CD4-positive, CD25-positive, alpha-beta regulatory T cell (primary cell): ENCODE results near the gene TCAIM. TPM values are rescaled to one million over a fixed set of nuclear protein-coding genes. Genes with fewer than 3 reads are reported as not detected.

Experiments
- ATAC-seq, 2 donors: fragments of 150-1000 bp; cut with Tn5 transposase; one replicate each; pipeline ENCODE4 v1.10.0; 2021; ENCODE audit warnings: low read depth in 2 of 2, moderate number of reproducible peaks in 2 of 2, moderate library complexity in 1 of 2
- DNase-seq, 3 donors: peaks; one replicate each; pipeline versions ENCODE4 v3.0.0 to v3.0.0-alpha.2; 2012 to 2022; ENCODE audit warnings: mixed read lengths in 1 of 3
- H3K27ac ChIP-seq: one replicate; pipeline ENCODE4 v1.7.0; 2013; ENCODE audit warnings: mild to moderate bottlenecking, low read length; ENCODE audit not compliant: insufficient read depth, poor library complexity, severe bottlenecking
- H3K27me3 ChIP-seq: one replicate; pipeline ENCODE4 v1.7.0; 2013; ENCODE audit warnings: low read length; ENCODE audit not compliant: control insufficient read depth, insufficient read depth
- H3K36me3 ChIP-seq: one replicate; pipeline ENCODE4 v1.7.0; 2013; ENCODE audit warnings: mild to moderate bottlenecking, low read length, moderate library complexity; ENCODE audit not compliant: control insufficient read depth, insufficient read depth
- H3K4me1 ChIP-seq: 2 replicates; pipeline ENCODE4 v1.7.0; 2013; ENCODE audit warnings: mild to moderate bottlenecking, low read length; ENCODE audit not compliant: insufficient read depth, control insufficient read depth, poor library complexity, severe bottlenecking
- H3K4me3 ChIP-seq: one replicate; pipeline ENCODE4 v1.7.0; 2013; ENCODE audit warnings: low read depth, mild to moderate bottlenecking, low read length, moderate library complexity
- H3K9me3 ChIP-seq, 2 experiments: 1 replicate in 1 of 2; 2 replicates in 1 of 2; pipeline ENCODE4 v1.7.0; 2013; ENCODE audit warnings: low read length in 2 of 2, mild to moderate bottlenecking in 1 of 2, moderate library complexity in 1 of 2; ENCODE audit not compliant: control insufficient read depth in 2 of 2
- H3K27ac Mint-ChIP-seq, 3 donors: one replicate each; pipeline ENCODE4 v1.8.0; 2020 to 2022; ENCODE audit warnings: mild to moderate bottlenecking in 3 of 3, mixed read lengths in 3 of 3, moderate library complexity in 2 of 3
- H3K27me3 Mint-ChIP-seq: one replicate; pipeline ENCODE4 v1.8.0; 2022; ENCODE audit warnings: mild to moderate bottlenecking, mixed read lengths
- H3K36me3 Mint-ChIP-seq: one replicate; pipeline ENCODE4 v1.8.0; 2020; ENCODE audit warnings: mixed read lengths
- H3K4me1 Mint-ChIP-seq, 4 donors: one replicate each; pipeline ENCODE4 v1.8.0; 2020 to 2022; ENCODE audit warnings: mixed read lengths in 4 of 4, mild to moderate bottlenecking in 1 of 4
- H3K4me3 Mint-ChIP-seq, 4 donors: one replicate each; pipeline ENCODE4 v1.8.0; 2020 to 2022; ENCODE audit warnings: mild to moderate bottlenecking in 4 of 4, mixed read lengths in 4 of 4, moderate library complexity in 3 of 4
- H3K9me3 Mint-ChIP-seq, 7 donors: one replicate each; pipeline ENCODE4 v1.8.0; 2020 to 2022; ENCODE audit warnings: mixed read lengths in 7 of 7, mild to moderate bottlenecking in 3 of 7, moderate library complexity in 2 of 7
- polyA plus RNA-seq, 4 donors: library from polyadenylated mRNA; unstranded; fragments of 300-500 nt; fragmentation: Illumina TruSeq; gene quantifications; one replicate each; pipeline ENCODE4 v1.2.3, GENCODE V29; 2021
- total RNA-seq: library from RNA; stranded (reverse); gene quantifications from one replicate; pipeline ENCODE4 v1.2.3, GENCODE V29; 2022

Gene TCAIM
- total and polyA plus RNA-seq, 5 donors from 2014 or later, result 8.5 to 19.0 (median 17.6) TPM

DNA sequence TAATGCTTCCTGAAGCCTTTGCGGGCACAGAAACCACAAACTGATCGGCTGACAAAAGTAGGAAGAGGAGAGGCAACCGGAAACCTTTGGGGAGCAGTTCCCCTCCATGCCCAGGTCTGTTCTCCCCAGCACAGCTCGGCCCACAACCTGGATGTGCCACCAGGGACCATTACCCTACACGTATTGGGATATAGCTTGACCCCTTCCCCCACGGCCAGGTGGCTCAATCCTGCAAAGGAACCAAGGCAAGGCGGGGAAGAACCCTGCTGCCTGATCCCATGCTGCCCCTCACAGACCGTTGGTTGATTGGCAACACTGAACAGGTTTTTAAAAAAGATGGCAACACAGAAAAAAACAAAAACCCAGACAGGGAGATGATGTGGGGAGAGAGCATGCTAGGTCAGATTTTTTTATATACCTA lies 19.7 kb upstream of the TCAIM start:
- ATAC-seq (no peak), DNase-seq (no peak)

GRCh38 chr3:44321335-44321734 lies 17.2 kb upstream of the TCAIM start:
- H3K36me3 Mint-ChIP-seq, result no peaks in the 10 kb centered on the region
- Histone ChIP-seq H3K9me3 (no peaks in the 10 kb centered on the region), H3K27ac (no peak overlapping the region), H3K4me3 (no peak overlapping the region), H3K36me3 (no peaks in the 10 kb centered on the region), H3K27me3 (peaks cover 11% of the 10 kb centered on the region), H3K4me1 (no peaks in the 10 kb centered on the region)
- no peak for ATAC-seq
- DNase-seq, result no peak
- H3K27me3 Mint-ChIP-seq, result peaks cover 31% of the 10 kb centered on the region
- H3K9me3 Mint-ChIP-seq, result peaks cover 0 to 2% (median 0%) of the 10 kb centered on the region in 7 donors
- no peaks in the 10 kb centered on the region for H3K4me1 Mint-ChIP-seq
- H3K27ac Mint-ChIP-seq, result no peak overlapping the region
- H3K4me3 Mint-ChIP-seq, result no peak overlapping the region

More for the DNA sequence above, 19.7 kb upstream of the TCAIM start:
- no peaks in the 10 kb centered on the region for H3K36me3 ChIP-seq
- no peak overlapping the region for H3K27ac ChIP-seq
- H3K4me1 Mint-ChIP-seq, result no peaks in the 10 kb centered on the region
- H3K27ac Mint-ChIP-seq, result no peak overlapping the region
- peaks cover 0 to 2% (median 0%) of the 10 kb centered on the region in 7 donors for H3K9me3 Mint-ChIP-seq
- no peaks in the 10 kb centered on the region for H3K36me3 Mint-ChIP-seq
- H3K27me3 ChIP-seq, result peaks cover 3% of the 10 kb centered on the region
- H3K9me3 ChIP-seq, result no peaks in the 10 kb centered on the region
- H3K4me3 Mint-ChIP-seq, result no peak overlapping the region
- H3K27me3 Mint-ChIP-seq, result peaks cover 31% of the 10 kb centered on the region
- H3K4me1 ChIP-seq, result no peaks in the 10 kb centered on the region
- no peak overlapping the region for H3K4me3 ChIP-seq

DNA sequence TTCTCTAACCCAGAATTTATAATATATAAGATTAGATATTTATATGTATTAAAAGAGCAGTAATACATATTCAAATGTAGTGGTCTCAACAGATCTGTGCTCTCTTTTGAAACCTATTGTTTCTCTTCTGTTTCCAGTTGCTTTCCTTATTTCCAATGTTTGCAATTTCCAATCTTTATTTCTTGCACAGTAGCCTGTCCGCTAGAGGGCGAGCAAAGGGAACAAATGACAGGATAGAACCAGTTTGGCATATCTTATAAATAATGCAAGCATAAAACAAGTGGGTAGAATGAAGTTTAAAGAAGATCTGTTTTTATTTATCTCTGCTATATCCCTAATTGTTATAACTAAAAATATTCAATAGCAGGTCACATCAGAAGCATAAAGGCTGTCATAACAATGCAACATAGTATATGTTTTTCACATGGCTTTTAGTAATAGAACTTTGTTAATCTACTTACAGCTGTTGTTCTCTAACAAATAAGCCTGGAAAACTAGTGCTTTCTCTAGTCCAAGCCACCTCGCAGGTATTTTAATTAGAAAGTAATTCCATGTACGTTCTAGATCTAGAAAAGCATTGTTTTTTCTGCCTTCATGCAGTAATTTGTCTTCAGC lies 15.1 kb upstream of the TCAIM start:
- no peak overlapping the region for H3K4me3 ChIP-seq
- DNase-seq, result peak; percentile 28 to 58 (median 44)
- Mint-ChIP-seq H3K27ac (no peak overlapping the region), H3K36me3 (no peaks in the 10 kb centered on the region), H3K27me3 (peaks cover 43% of the 10 kb centered on the region), H3K9me3 (peaks cover 0 to 2% (median 0%) of the 10 kb centered on the region in 7 donors), H3K4me1 (no peaks in the 10 kb centered on the region), H3K4me3 (no peak overlapping the region)
- no peaks in the 10 kb centered on the region for H3K36me3 ChIP-seq
- peaks cover 16% of the 10 kb centered on the region for H3K27me3 ChIP-seq
- H3K4me1 ChIP-seq, result no peaks in the 10 kb centered on the region
- H3K27ac ChIP-seq, result no peak overlapping the region
- H3K9me3 ChIP-seq, result no peaks in the 10 kb centered on the region
- no peak for ATAC-seq

DNA sequence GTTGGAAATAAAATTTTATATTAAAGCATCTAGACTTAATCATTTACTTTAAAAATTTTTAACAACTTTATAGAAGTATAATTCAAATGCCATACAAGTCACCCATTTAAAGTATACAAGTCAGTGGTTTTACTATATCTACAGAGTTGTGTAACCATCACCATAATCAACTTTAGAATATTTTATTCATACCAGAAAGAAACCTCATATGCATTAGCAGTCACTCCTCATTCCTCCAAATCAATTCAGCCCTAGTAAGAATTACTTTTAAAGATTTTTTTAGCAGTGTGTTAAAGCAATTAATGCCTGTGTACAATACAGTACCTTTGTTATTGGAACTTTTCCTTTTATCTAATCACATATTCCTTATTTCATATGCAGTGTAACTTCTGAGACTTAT lies 14.0 kb upstream of the TCAIM start:
- no peak overlapping the region for H3K27ac ChIP-seq
- no peaks in the 10 kb centered on the region for H3K4me1 Mint-ChIP-seq
- H3K4me3 ChIP-seq, result no peak overlapping the region
- H3K36me3 ChIP-seq, result no peaks in the 10 kb centered on the region
- peaks cover 0 to 2% (median 0%) of the 10 kb centered on the region in 7 donors for H3K9me3 Mint-ChIP-seq
- no peak for DNase-seq
- H3K36me3 Mint-ChIP-seq, result no peaks in the 10 kb centered on the region
- peaks cover 21% of the 10 kb centered on the region for H3K27me3 ChIP-seq
- no peak overlapping the region for H3K4me3 Mint-ChIP-seq
- ATAC-seq, result no peak
- H3K27me3 Mint-ChIP-seq, result peaks cover 50% of the 10 kb centered on the region
- H3K9me3 ChIP-seq, result no peaks in the 10 kb centered on the region
- no peaks in the 10 kb centered on the region for H3K4me1 ChIP-seq
- H3K27ac Mint-ChIP-seq, result no peak overlapping the region

GRCh38 chr3:44326019-44326418 lies 12.5 kb upstream of the TCAIM start:
- Histone ChIP-seq H3K9me3 (no peaks in the 10 kb centered on the region), H3K4me3 (no peak overlapping the region), H3K27me3 (peaks cover 24% of the 10 kb centered on the region), H3K27ac (no peak overlapping the region), H3K36me3 (no peaks in the 10 kb centered on the region), H3K4me1 (no peaks in the 10 kb centered on the region)
- H3K9me3 Mint-ChIP-seq, result peaks cover 0 to 2% (median 0%) of the 10 kb centered on the region in 7 donors
- H3K27me3 Mint-ChIP-seq, result peaks cover 55% of the 10 kb centered on the region
- no peaks in the 10 kb centered on the region for H3K4me1 Mint-ChIP-seq
- no peak overlapping the region for H3K4me3 Mint-ChIP-seq
- ATAC-seq (no peak), DNase-seq (no peak)
- no peak overlapping the region for H3K27ac Mint-ChIP-seq
- no peaks in the 10 kb centered on the region for H3K36me3 Mint-ChIP-seq

DNA sequence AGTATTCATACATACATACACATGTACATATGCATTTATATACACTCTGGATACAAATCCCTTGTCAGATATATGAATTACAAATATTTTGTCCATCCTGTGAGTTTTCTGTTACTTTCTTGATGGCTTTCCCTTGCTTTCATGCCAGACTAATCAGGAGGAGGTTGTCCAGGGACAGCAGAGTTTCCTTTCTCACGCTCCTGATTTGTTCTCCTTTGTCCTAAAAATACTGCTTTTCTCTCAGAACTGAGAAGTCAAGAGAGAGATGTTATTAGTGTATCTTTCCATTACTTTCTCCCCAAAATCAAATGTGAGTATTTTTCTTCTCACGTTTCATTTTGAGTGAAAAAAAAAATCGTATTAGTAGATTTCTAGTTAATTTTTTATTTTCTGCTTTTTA lies 12.1 kb upstream of the TCAIM start:
- H3K27me3 ChIP-seq, result peaks cover 23% of the 10 kb centered on the region
- no peaks in the 10 kb centered on the region for H3K9me3 ChIP-seq
- H3K4me3 Mint-ChIP-seq, result no peak overlapping the region
- no peaks in the 10 kb centered on the region for H3K4me1 ChIP-seq
- H3K4me1 Mint-ChIP-seq, result no peaks in the 10 kb centered on the region
- peaks cover 0 to 2% (median 0%) of the 10 kb centered on the region in 7 donors for H3K9me3 Mint-ChIP-seq
- H3K4me3 ChIP-seq, result no peak overlapping the region
- no peaks in the 10 kb centered on the region for H3K36me3 ChIP-seq
- ATAC-seq, result no peak
- H3K27ac Mint-ChIP-seq, result no peak overlapping the region
- no peak for DNase-seq
- no peaks in the 10 kb centered on the region for H3K36me3 Mint-ChIP-seq
- peaks cover 52% of the 10 kb centered on the region for H3K27me3 Mint-ChIP-seq
- no peak overlapping the region for H3K27ac ChIP-seq

DNA sequence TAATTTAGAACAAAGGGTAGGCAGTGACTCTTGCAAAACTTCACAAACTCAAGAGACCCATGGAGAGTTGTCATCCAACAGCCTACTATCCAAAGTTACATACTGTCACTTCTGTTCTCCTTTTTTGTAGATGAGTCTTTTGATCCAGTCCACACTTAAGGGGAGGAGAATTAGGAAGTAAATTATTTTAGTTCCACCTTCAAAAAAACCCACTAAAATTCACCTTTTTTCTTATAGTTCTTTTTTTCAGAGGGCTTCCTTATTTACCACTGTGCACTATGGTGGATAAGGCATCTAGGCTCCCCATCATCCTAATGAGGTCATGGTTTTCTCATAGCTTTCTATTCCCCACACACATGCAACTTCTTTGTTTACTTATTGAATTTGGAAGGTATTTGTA lies 8.6 kb upstream of the TCAIM start:
- no peaks in the 10 kb centered on the region for H3K4me1 Mint-ChIP-seq
- Histone ChIP-seq H3K9me3 (no peaks in the 10 kb centered on the region), H3K36me3 (no peaks in the 10 kb centered on the region), H3K27me3 (peaks cover 19% of the 10 kb centered on the region), H3K4me1 (no peaks in the 10 kb centered on the region), H3K4me3 (no peak overlapping the region), H3K27ac (no peak overlapping the region)
- H3K9me3 Mint-ChIP-seq, result no peaks in the 10 kb centered on the region
- DNase-seq (no peak), ATAC-seq (no peak)
- peaks cover 52% of the 10 kb centered on the region for H3K27me3 Mint-ChIP-seq
- no peak overlapping the region for H3K27ac Mint-ChIP-seq
- no peaks in the 10 kb centered on the region for H3K36me3 Mint-ChIP-seq
- H3K4me3 Mint-ChIP-seq, result no peak overlapping the region

DNA sequence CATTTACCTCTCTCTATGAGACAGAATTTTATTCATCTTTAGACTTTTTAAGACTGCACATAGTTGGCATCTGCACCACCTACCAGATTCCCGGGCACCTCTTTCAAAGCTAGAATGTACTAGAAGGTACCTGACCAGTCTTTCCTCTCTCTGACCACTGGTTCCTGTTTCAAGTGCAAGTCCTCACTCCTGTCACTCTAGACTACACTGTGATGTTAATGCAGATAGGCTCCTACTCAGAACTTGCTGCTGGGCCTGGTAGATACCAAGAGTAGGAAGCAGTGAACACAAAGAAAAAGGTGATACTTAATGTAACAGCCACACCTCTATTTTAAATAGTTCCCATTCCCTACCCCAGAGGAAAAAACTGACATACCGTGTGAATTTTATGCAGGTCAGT lies 8.1 kb upstream of the TCAIM start:
- no peaks in the 10 kb centered on the region for H3K36me3 Mint-ChIP-seq
- Histone ChIP-seq H3K27ac (no peak overlapping the region), H3K9me3 (no peaks in the 10 kb centered on the region), H3K4me1 (no peaks in the 10 kb centered on the region), H3K27me3 (peaks cover 15% of the 10 kb centered on the region), H3K36me3 (no peaks in the 10 kb centered on the region), H3K4me3 (no peak overlapping the region)
- no peaks in the 10 kb centered on the region for H3K9me3 Mint-ChIP-seq
- no peak overlapping the region for H3K4me3 Mint-ChIP-seq
- peak overlapping the region in 1 of 3 donors; percentile 3 for H3K27ac Mint-ChIP-seq
- H3K27me3 Mint-ChIP-seq, result peaks cover 54% of the 10 kb centered on the region
- DNase-seq (no peak), ATAC-seq (no peak)
- no peaks in the 10 kb centered on the region for H3K4me1 Mint-ChIP-seq
